Calu3 (cell line): ENCODE data around the gene HDGFL1. TPM values are rescaled to one million over a fixed set of nuclear protein-coding genes. Genes with fewer than 3 reads are reported as not detected.

Experiments used
- BruUV-seq: library from RNA; stranded (reverse); fragments of 400-500 nt; replicated peaks from 2 replicates; lab custom pipeline; 2021; lab: Mats Ljungman, UMichigan
- CTCF ChIA-PET: fragments of 300-600 bp; sonication (Branson Sonifier 250); formaldehyde crosslinking; loops from one replicate; lab custom pipeline; 2022; ENCODE audit warnings: antibody characterized with exemption; lab: Charles Lee
- DNase-seq: peaks from one replicate; pipeline ENCODE4 v3.0.0; 2022
- H3K27ac Mint-ChIP-seq: one replicate; pipeline ENCODE4 v1.8.0; 2022; ENCODE audit warnings: mixed read lengths; ENCODE audit not compliant: unreplicated experiment
- H3K27me3 Mint-ChIP-seq: one replicate; pipeline ENCODE4 v1.8.0; 2022; ENCODE audit warnings: mixed read lengths; ENCODE audit not compliant: unreplicated experiment
- H3K36me3 Mint-ChIP-seq: one replicate; pipeline ENCODE4 v1.8.0; 2022; ENCODE audit warnings: mild to moderate bottlenecking, moderate library complexity, mixed read lengths; ENCODE audit not compliant: insufficient read depth, unreplicated experiment
- H3K4me1 Mint-ChIP-seq: one replicate; pipeline ENCODE4 v1.8.0; 2022; ENCODE audit warnings: mild to moderate bottlenecking, low read depth, mixed read lengths; ENCODE audit not compliant: unreplicated experiment
- H3K4me3 Mint-ChIP-seq: one replicate; pipeline ENCODE4 v1.8.0; 2022; ENCODE audit warnings: mild to moderate bottlenecking, low read depth, moderate library complexity, mixed read lengths; ENCODE audit not compliant: unreplicated experiment
- H3K9me3 Mint-ChIP-seq: one replicate; pipeline ENCODE4 v1.8.0; 2022; ENCODE audit warnings: low read depth, mixed read lengths; ENCODE audit not compliant: unreplicated experiment
- CTCF ChIP-seq: fragments of 200-600 bp; IDR thresholded peaks from one replicate; pipeline ENCODE4 v1.8.0; 2022; ENCODE audit warnings: antibody characterized with exemption; ENCODE audit not compliant: unreplicated experiment
- intact Hi-C: fragments of 100-400 bp; cut with micrococcal nuclease; formaldehyde crosslinking; loops from one replicate; pipeline ENCODE4 v1.10.0; 2022; ENCODE audit not compliant: unreplicated experiment
- total RNA-seq: library from RNA; stranded (reverse); gene quantifications from 2 replicates; pipeline ENCODE4 v1.2.3, GENCODE V29; 2022

Gene HDGFL1
- total RNA-seq, 1 experiment from 2014 or later, result not detected

- H3K4me3 Mint-ChIP-seq, result no peak overlapping the region
- H3K9me3 Mint-ChIP-seq, result no peaks in the 10 kb centered on the region
- intact Hi-C loops, result loop anchor here (10.0 kb wide), 1 partner anchor 229 kb away; no protein-coding TSS in a partner anchor
- no peak for TF ChIP-seq CTCF
- no TSS peak for BruUV-seq
- no peak overlapping the region for H3K27ac Mint-ChIP-seq
- CTCF ChIA-PET, result interaction anchor here (1.5 kb wide), 1 partner anchor 12 kb away, joined by 3 read pairs; no protein-coding TSS in a partner anchor
- no peaks in the 10 kb centered on the region for H3K36me3 Mint-ChIP-seq
- H3K4me1 Mint-ChIP-seq, result peaks cover 22% of the 10 kb centered on the region
- DNase-seq, result no peak
- no peaks in the 10 kb centered on the region for H3K27me3 Mint-ChIP-seq
Measured at GRCh38 chr6:22596011-22596410, 26.6 kb downstream of the HDGFL1 start.

GRCh38 chr6:22598339-22598738 is 29.0 kb downstream of the HDGFL1 start:
- intact Hi-C loops, result loop anchor here (10.0 kb wide), 1 partner anchor 226 kb away; no protein-coding TSS in a partner anchor
- Mint-ChIP-seq H3K27me3 (no peaks in the 10 kb centered on the region), H3K4me1 (peaks cover 22% of the 10 kb centered on the region), H3K4me3 (no peak overlapping the region), H3K9me3 (peaks cover 3% of the 10 kb centered on the region), H3K27ac (no peak overlapping the region), H3K36me3 (no peaks in the 10 kb centered on the region)
- BruUV-seq, result no TSS peak
- CTCF ChIA-PET, result no interaction called here
- no peak for TF ChIP-seq CTCF
- no peak for DNase-seq

- no peaks in the 10 kb centered on the region for H3K36me3 Mint-ChIP-seq
- peaks cover 22% of the 10 kb centered on the region for H3K4me1 Mint-ChIP-seq
- no peak overlapping the region for H3K4me3 Mint-ChIP-seq
- BruUV-seq, result no TSS peak
- H3K27me3 Mint-ChIP-seq, result no peaks in the 10 kb centered on the region
- TF ChIP-seq CTCF, result no peak
- no peak for DNase-seq
- CTCF ChIA-PET, result interaction anchor here (1.0 to 1.4 kb wide), 2 partner anchors 12 to 24 kb away, joined by 3 read pairs; no protein-coding TSS in a partner anchor
- no peak overlapping the region for H3K27ac Mint-ChIP-seq
- peaks cover 3% of the 10 kb centered on the region for H3K9me3 Mint-ChIP-seq
- intact Hi-C loops, result no loop called here
Measured at GRCh38 chr6:22600059-22600458, 30.7 kb downstream of the HDGFL1 start.

- no peak overlapping the region for H3K4me3 Mint-ChIP-seq
- H3K9me3 Mint-ChIP-seq, result peaks cover 3% of the 10 kb centered on the region
- no peak for TF ChIP-seq CTCF
- no peaks in the 10 kb centered on the region for H3K36me3 Mint-ChIP-seq
- intact Hi-C loops, result no loop called here
- CTCF ChIA-PET, result no interaction called here
- no peak overlapping the region for H3K27ac Mint-ChIP-seq
- no peak for DNase-seq
- no TSS peak for BruUV-seq
- no peaks in the 10 kb centered on the region for H3K27me3 Mint-ChIP-seq
- peaks cover 22% of the 10 kb centered on the region for H3K4me1 Mint-ChIP-seq
Measured at GRCh38 chr6:22601984-22602383, 32.6 kb downstream of the HDGFL1 start.
